Esophagus squamous epithelium (tissue), 5 donors: Measurements from ENCODE around the gene KCNJ10. TPM values are rescaled to one million over a fixed set of nuclear protein-coding genes. Genes with fewer than 3 reads are reported as not detected.

Experiments
- DNase-seq: peaks from one replicate; lab custom pipeline; 2025; lab: John Stamatoyannopoulos, UW
- H3K27ac ChIP-seq, 4 donors: fragments of 200-600 bp; sonication (generic); one replicate each; pipeline ENCODE4 v1.5.1; 2016 to 2019; ENCODE audit warnings: mild to moderate bottlenecking in 1 of 4
- H3K27me3 ChIP-seq, 4 donors: fragments of 200-600 bp; sonication (generic); 1 replicate in 3 of 4; 2 replicates in 1 of 4; pipeline versions ENCODE4 v1.5.1 to v1.6.0; 2017 to 2021; ENCODE audit warnings: antibody characterized with exemption in 1 of 4
- H3K36me3 ChIP-seq, 3 donors: fragments of 200-600 bp; sonication (generic); one replicate each; pipeline ENCODE4 v1.5.1; 2016 to 2019
- H3K4me1 ChIP-seq, 3 donors: fragments of 200-600 bp; sonication (generic); one replicate each; pipeline ENCODE4 v1.5.1; 2017 to 2019
- H3K4me3 ChIP-seq, 4 donors: fragments of 200-600 bp; sonication (generic); 1 replicate in 3 of 4; 2 replicates in 1 of 4; pipeline ENCODE4 v1.5.1; 2016 to 2019; ENCODE audit warnings: mild to moderate bottlenecking in 2 of 4, moderate library complexity in 1 of 4
- H3K9me3 ChIP-seq, 3 donors: fragments of 200-600 bp; sonication (generic); one replicate each; pipeline ENCODE4 v1.5.1; 2016 to 2019
- CTCF ChIP-seq, 6 experiments: fragments of 450-650 bp in 4 of 6; fragments of 200-600 bp in 2 of 6; sonication (generic) in 2 of 6; IDR thresholded peaks; one replicate each; pipeline ENCODE4 v1.5.1; 2016 to 2019; ENCODE audit warnings: antibody characterized with exemption in 6 of 6, mild to moderate bottlenecking in 4 of 6, moderate library complexity in 4 of 6
- POLR2A ChIP-seq, 4 donors: fragments of 450-650 bp; IDR thresholded peaks; one replicate each; pipeline ENCODE4 v1.6.1; 2017; ENCODE audit warnings: antibody characterized with exemption in 4 of 4, mild to moderate bottlenecking in 4 of 4, moderate library complexity in 3 of 4
- WGBS, 2 donors: methylation state at CpG; one replicate each; pipeline ENCODE4 v1.1.5; 2018; 5-methylcytosine and 5-hydroxymethylcytosine counted together
- intact Hi-C: fragments of 100-400 bp; cut with DNase I; formaldehyde crosslinking; loops from one replicate; pipeline ENCODE4 v1.15.0; 2022
- total RNA-seq, 4 donors: library from RNA; depleted of rRNA; stranded (reverse); fragments of >200 nt; gene quantifications; one replicate each; pipeline ENCODE4 v1.1.0, GENCODE V29; 2016
- donor health status: DM: yes; HTN: yes; CAD: no.

The KCNJ10 gene
- total RNA-seq, 4 donors from 2014 or later = 0.59 TPM; not detected in 3

- H3K36me3 ChIP-seq = peaks cover 0 to 38% (median 5%) of the 10 kb centered on the region in 3 donors
- peak overlapping the region in 2 of 4 donors; percentile 90 to 94 for H3K4me3 ChIP-seq
- TF ChIP-seq CTCF (IDR thresholded peaks at IDR 0.05) (no peak), POLR2A (IDR thresholded peaks at IDR 0.05) (no peak)
- intact Hi-C loops = loop anchor here (10.0 kb wide), 1 partner anchor 158 kb away; no protein-coding TSS in a partner anchor
- DNase-seq = no peak
- no peaks in the 10 kb centered on the region for H3K9me3 ChIP-seq
- peak overlapping the region; percentile 33 to 96 (median 64) for H3K27ac ChIP-seq
- WGBS, 2 donors = 51 to 74% methylated on average over 3 of the region's 4 CpGs
- no peaks in the 10 kb centered on the region for H3K27me3 ChIP-seq
- H3K4me1 ChIP-seq = peaks cover 23 to 46% (median 23%) of the 10 kb centered on the region in 3 donors
Observed at GRCh38 chr1:160096274-160097116, 26.5 kb upstream of the KCNJ10 start.

GRCh38 chr1:160095382-160096105 is 25.6 kb upstream of the KCNJ10 start:
- WGBS, 2 donors = 86 to 94% methylated on average over 1 to 2 of the region's 4 CpGs
- Histone ChIP-seq H3K27ac (no peak overlapping the region), H3K27me3 (no peaks in the 10 kb centered on the region), H3K4me1 (peaks cover 19 to 36% (median 19%) of the 10 kb centered on the region in 3 donors), H3K4me3 (no peak overlapping the region), H3K9me3 (no peaks in the 10 kb centered on the region), H3K36me3 (peaks cover 0 to 48% (median 5%) of the 10 kb centered on the region in 3 donors)
- intact Hi-C loops = loop anchor here (10.0 kb wide), 1 partner anchor 159 kb away; no protein-coding TSS in a partner anchor
- TF ChIP-seq CTCF (IDR thresholded peaks at IDR 0.05) = no peak
- TF ChIP-seq POLR2A (IDR thresholded peaks at IDR 0.05) = no peak
- no peak for DNase-seq

GRCh38 chr1:160094806-160095205 is 24.8 kb upstream of the KCNJ10 start:
- Histone ChIP-seq H3K27me3 (no peaks in the 10 kb centered on the region), H3K4me1 (peaks cover 19 to 36% (median 19%) of the 10 kb centered on the region in 3 donors), H3K27ac (no peak overlapping the region), H3K36me3 (peaks cover 0 to 55% (median 5%) of the 10 kb centered on the region in 3 donors), H3K9me3 (no peaks in the 10 kb centered on the region), H3K4me3 (no peak overlapping the region)
- TF ChIP-seq CTCF (IDR thresholded peaks at IDR 0.05) (no peak), POLR2A (IDR thresholded peaks at IDR 0.05) (no peak)
- DNase-seq = no peak
- WGBS, 2 donors = 82 to 90% methylated on average over 2 to 7 of the region's 14 CpGs
- intact Hi-C loops = loop anchor here (10.0 kb wide), 1 partner anchor 160 kb away; no protein-coding TSS in a partner anchor

GRCh38 chr1:160094291-160094625 is 24.3 kb upstream of the KCNJ10 start:
- Histone ChIP-seq H3K4me1 (peaks cover 19 to 31% (median 19%) of the 10 kb centered on the region in 3 donors), H3K27me3 (no peaks in the 10 kb centered on the region), H3K9me3 (no peaks in the 10 kb centered on the region), H3K4me3 (no peak overlapping the region), H3K27ac (no peak overlapping the region), H3K36me3 (peaks cover 0 to 61% (median 5%) of the 10 kb centered on the region in 3 donors)
- intact Hi-C loops = loop anchor here (10.0 kb wide), 1 partner anchor 161 kb away; no protein-coding TSS in a partner anchor
- DNase-seq = no peak
- WGBS, 2 donors = 82 to 94% methylated on average over 4 of the region's 4 CpGs
- TF ChIP-seq POLR2A (IDR thresholded peaks at IDR 0.05) (no peak), CTCF (IDR thresholded peaks at IDR 0.05) (no peak)
